HTERT RPE-1 (cell line): ENCODE results near the gene UTY.

Experiments
- in situ Hi-C: fragments of 300-500 bp; cut with MboI; formaldehyde crosslinking; loops from 4 replicates; pipeline ENCODE4 v1.14.3; 2020; ENCODE audit warnings: low sequenced_read_pairs

Gene UTY

GRCh38 chrY:13479828-13480227 is at the start of gene UTY:
TSS of gene UTY (minus strand) at chrY:13480033. CDS start at chrY:13479665, 368 bp downstream.
- in situ Hi-C loops: no loop called here

GRCh38 chrY:13520474-13520873 is 40.6 kb upstream of the UTY start:
- in situ Hi-C loops: no loop called here

- in situ Hi-C loops: no loop called here
Observed at GRCh38 chrY:13501215-13501614, 21.4 kb upstream of the UTY start.

GRCh38 chrY:13493737-13494136 is 13.9 kb upstream of the UTY start:
- in situ Hi-C loops: no loop called here

GRCh38 chrY:13492408-13492807 is 12.6 kb upstream of the UTY start:
- in situ Hi-C loops: no loop called here

- in situ Hi-C loops: no loop called here
Observed at GRCh38 chrY:13488738-13489137, 8.9 kb upstream of the UTY start.

- in situ Hi-C loops: no loop called here
Observed at GRCh38 chrY:13479121-13479711, 617 bp downstream of the UTY start.

GRCh38 chrY:13478126-13478785 is 1.6 kb downstream of the UTY start:
- in situ Hi-C loops: no loop called here

GRCh38 chrY:13474997-13475396 is 4.8 kb downstream of the UTY start:
- in situ Hi-C loops: no loop called here

GRCh38 chrY:13451572-13451971 is 28.3 kb downstream of the UTY start:
- in situ Hi-C loops: no loop called here

GRCh38 chrY:13450596-13451130 is 29.2 kb downstream of the UTY start:
- in situ Hi-C loops: no loop called here

- in situ Hi-C loops: no loop called here
Observed at GRCh38 chrY:13445566-13445965, 34.3 kb downstream of the UTY start.

GRCh38 chrY:13443146-13443545 is 36.7 kb downstream of the UTY start:
- in situ Hi-C loops: no loop called here

GRCh38 chrY:13440811-13441210 is 39.0 kb downstream of the UTY start:
- in situ Hi-C loops: no loop called here

GRCh38 chrY:13435968-13436937 is 43.6 kb downstream of the UTY start:
- in situ Hi-C loops: no loop called here

- in situ Hi-C loops: no loop called here
Observed at GRCh38 chrY:13435206-13435967, 44.4 kb downstream of the UTY start.

- in situ Hi-C loops: no loop called here
Observed at GRCh38 chrY:13432293-13433025, 47.4 kb downstream of the UTY start.

- in situ Hi-C loops: no loop called here
Observed at GRCh38 chrY:13429551-13429950, 50.3 kb downstream of the UTY start.

- in situ Hi-C loops: no loop called here
Observed at GRCh38 chrY:13423281-13423732, 56.5 kb downstream of the UTY start.
